Measurements from ENCODE around the gene SLC12A6. TPM values are rescaled to one million over a fixed set of nuclear protein-coding genes. Genes with fewer than 3 reads are reported as not detected.

The SLC12A6 gene
- total and polyA plus RNA-seq, 2 of the 13 experiments (the other 11 are each of a cell fraction or from before 2014, with no cell fraction given) = 15.2 to 30.1 TPM

- POLR2A ChIA-PET = no interaction called here
- FAIRE-seq (no peak), DNase-seq (ENCODE audit: low spot score) (no peak), ATAC-seq (no peak)
- Histone ChIP-seq H3K36me3 (replicated peaks in 1 of 2; ENCODE audit: control insufficient read depth in 1 of 2, insufficient read depth in 2 of 2, low read length in 2 of 2) (0 out of 5 replicates have a peak, but pooled peaks cover 0 to 3% of the 10 kb centered on the region in 2 experiments), H2AFZ (ENCODE audit: low read length) (no peak overlapping the region), H3K9ac (ENCODE audit: insufficient read depth, low read depth, low read length) (no peak overlapping the region), H3K9me3 (ENCODE audit: low read length) (no peaks in the 10 kb centered on the region), H3K27ac (ENCODE audit: extremely low read length, insufficient read depth, low read length) (no peak overlapping the region), H3K4me3 (replicated peaks in 1 of 3; ENCODE audit: insufficient read depth in 1 of 3, low read depth in 2 of 3, low read length in 3 of 3) (no peak overlapping the region), H3K27me3 (ENCODE audit: control insufficient read depth in 1 of 2, insufficient read depth in 2 of 2, low read length in 2 of 2) (no peaks in the 10 kb centered on the region; a peak in 1 of 5 replicates), H3K4me1 (ENCODE audit: insufficient read depth, low read length) (peaks cover 36% of the 10 kb centered on the region), H3K79me2 (ENCODE audit: insufficient read depth, low read length) (no peaks in the 10 kb centered on the region), H4K20me1 (ENCODE audit: insufficient read depth, low read length) (no peaks in the 10 kb centered on the region), H3K4me2 (ENCODE audit: low read depth, low read length) (no peak overlapping the region)
- TF ChIP-seq SIN3A (IDR thresholded peaks at IDR 0.05; ENCODE audit: borderline replicate concordance, low read depth, low read length) (no peak), GLI4 (CRISPR knock-in tag; IDR thresholded peaks at IDR 0.05; ENCODE audit: borderline replicate concordance) (no peak), HIVEP1 (CRISPR knock-in tag; IDR thresholded peaks at IDR 0.05) (no peak), ZNF788 (CRISPR knock-in tag; IDR thresholded peaks at IDR 0.05; ENCODE audit: borderline replicate concordance) (no peak), SMARCE1 (IDR thresholded peaks at IDR 0.05; ENCODE audit: borderline replicate concordance) (no peak), ZNF598 (CRISPR knock-in tag; IDR thresholded peaks at IDR 0.05; ENCODE audit: borderline replicate concordance) (no peak), KMT2B (CRISPR knock-in tag; IDR thresholded peaks at IDR 0.05) (no peak), ZNF670 (CRISPR knock-in tag; IDR thresholded peaks at IDR 0.05; ENCODE audit: borderline replicate concordance) (no peak), TAF15 (IDR thresholded peaks at IDR 0.05; ENCODE audit: low read depth, low read length, poor library complexity, severe bottlenecking) (no peak), MAFF (IDR thresholded peaks at IDR 0.05; ENCODE audit: low read depth, low read length) (no peak), ZNF510 (CRISPR knock-in tag; IDR thresholded peaks at IDR 0.05; ENCODE audit: low read depth) (no peak), PHF21A (CRISPR knock-in tag; IDR thresholded peaks at IDR 0.05) (no peak), SOX6 (IDR thresholded peaks at IDR 0.05) (no peak), SOX6 (CRISPR knock-in tag; IDR thresholded peaks at IDR 0.05) (no peak), CBX1 (IDR thresholded peaks at IDR 0.05; ENCODE audit: low read depth) (no peak)
- CTCF ChIA-PET (ENCODE audit: low intra/inter-chr PET ratio, low total read pairs) = no interaction called here
- WGBS (ENCODE audit: low lambda C conversion rate) = 97% methylated on average over 4 of the region's 4 CpGs
- in situ Hi-C loops (cut with HindIII; ENCODE audit: extremely low pct_ligation_motif_present, low pct_unique_long_range_greater_than_20kb) (no loop called here), intact Hi-C loops (cut with micrococcal nuclease; ENCODE audit: unreplicated experiment) (no loop called here)
- BruUV-seq (replicated peaks) = no TSS peak
These were observed 2.9 kb downstream of the SLC12A6 start for GRCh38 chr15:34334672-34335071.

All from HepG2 (cell line).